HG03196 (cell line): Measurements from ENCODE around the gene RNF225.
"Not testable (repeated sequence)": the region's sequence is repeated elsewhere in the genome, so short reads cannot be mapped to it uniquely, and the experiment has no call there.

Experiments used
- ATAC-seq: cut with Tn5 transposase; IDR thresholded peaks from one replicate; pipeline ENCODE4 v1.9.1; 2021; ENCODE audit not compliant: unreplicated experiment

RNF225 gene

DNA sequence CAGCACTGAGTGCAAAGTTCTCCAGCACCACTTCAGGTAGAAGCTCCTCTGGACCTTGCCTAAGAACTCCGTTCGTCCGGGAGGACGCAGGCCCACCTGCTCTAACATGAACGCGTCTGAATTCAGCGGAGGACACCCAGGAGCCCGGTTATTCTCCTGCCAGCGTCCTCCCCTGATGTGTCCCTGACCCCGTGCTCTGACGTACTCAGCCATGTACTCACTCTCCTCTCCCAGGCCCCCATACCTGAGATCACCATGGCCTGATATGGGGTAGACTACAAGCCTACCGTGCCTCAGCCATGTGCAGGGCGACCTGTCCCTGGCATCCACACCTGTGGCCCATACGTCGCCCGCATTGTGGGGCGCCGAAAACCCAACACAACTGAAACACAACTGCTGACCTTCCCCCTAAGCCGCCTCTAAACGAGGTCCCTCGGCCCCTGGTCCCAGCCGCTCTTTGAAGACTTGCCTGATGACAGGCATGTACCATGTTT, 12.2 kb downstream of the RNF225 start:
- no peak for ATAC-seq

DNA sequence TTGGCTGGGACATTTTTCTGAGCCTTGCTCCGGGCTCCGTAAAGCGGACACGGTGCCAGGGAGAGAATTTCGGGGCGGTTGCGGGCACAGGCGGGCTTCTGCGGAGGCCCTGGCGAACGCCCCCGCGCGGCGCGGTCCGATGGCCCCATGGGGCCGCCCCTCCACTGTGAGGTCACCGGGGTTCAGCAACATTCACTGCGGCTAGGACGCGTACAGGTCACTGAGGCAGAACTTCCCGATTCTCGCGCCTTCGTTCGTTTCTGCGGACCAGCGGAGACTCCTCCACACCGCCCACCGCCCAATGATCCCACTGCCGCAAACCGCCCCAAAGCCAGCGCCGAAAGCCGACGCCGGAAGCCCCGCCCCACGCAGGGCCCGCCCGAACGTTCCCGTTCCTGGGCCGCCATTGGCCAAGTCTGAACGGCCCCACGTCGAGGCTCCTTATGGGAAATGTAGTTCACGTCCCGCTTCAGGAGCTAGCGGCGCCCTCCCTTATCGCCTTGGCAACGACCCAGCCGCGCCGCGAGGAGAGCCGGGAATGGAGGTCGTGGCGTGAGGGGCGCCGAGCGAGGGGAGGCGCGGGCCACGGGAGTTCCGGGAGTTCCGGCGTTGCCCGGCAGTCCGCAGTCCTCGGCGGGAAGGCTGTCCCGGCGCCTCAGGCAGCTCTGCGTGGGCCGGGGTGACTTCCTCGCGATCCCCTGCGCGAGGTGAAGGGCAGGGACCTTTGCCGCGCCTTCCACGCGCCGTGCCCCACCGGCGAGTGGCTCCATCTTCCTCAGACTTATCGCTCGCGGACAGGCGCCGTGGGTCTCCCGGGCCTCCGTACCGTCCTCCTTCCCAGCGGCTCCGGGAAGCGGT, 12.9 kb downstream of the RNF225 start, which contains the start of gene ZNF584:
TSS of gene ZNF584 (plus strand) at position 498 of the 858 bp plus-strand sequence. CDS start 499 bp downstream, outside the sequence.
- ATAC-seq: peak; percentile 90

DNA sequence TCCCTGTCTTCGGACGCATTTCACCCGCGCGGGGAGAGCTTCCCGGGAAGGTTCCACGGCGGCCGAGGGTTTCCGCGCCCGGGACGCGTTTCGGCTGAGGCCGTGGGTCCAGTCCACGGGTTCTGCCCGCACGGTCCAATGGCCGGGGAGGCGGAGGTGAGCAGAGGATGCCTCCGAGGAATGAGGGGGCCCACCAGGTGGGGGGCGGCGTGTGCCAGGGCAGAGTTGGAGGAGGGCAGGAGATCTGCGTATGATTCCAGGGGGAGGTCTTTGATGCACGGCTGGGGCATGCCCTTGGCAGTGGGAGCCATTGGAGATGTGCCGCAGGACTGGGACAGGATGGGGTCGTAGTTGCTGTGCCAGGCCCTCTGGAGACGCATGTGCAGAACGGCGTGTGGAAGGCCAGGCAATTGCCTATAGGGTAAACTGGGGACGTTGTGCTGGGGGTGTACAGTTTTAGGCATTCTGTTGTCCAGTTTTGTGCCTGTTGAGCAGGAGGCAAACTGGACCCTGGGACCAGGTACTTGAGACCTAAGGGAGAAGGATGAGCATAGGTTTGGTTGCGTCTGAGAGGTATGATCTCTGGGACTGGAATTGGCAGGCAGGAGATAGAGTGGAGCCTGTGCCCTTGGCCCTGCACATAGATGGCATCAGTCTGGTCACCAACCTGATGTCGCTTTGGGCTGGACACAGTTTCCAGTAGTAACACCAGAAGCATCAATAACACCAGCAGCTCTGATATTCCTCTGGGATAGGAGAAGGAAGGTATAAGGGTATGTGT, 13.7 kb downstream of the RNF225 start:
- ATAC-seq: peak; percentile 18

DNA sequence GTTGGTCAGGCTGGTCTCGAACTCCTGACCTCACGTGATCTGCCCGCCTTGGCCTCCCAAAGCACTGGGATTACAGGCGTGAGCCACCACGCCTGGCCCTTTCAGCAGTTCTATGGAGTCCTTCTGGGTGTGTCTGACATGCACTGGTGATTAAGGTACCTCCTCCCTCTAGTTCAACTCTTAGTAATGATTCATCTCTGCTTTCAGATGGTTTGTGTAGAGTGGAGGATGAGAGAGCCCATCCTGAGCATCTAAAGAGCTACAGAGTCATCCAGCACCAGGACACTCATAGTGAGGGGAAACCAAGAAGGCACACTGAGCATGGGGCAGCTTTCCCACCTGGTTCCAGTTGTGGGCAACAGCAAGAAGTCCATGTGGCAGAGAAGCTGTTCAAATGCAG, 21.1 kb downstream of the RNF225 start:
- no peak for ATAC-seq

DNA sequence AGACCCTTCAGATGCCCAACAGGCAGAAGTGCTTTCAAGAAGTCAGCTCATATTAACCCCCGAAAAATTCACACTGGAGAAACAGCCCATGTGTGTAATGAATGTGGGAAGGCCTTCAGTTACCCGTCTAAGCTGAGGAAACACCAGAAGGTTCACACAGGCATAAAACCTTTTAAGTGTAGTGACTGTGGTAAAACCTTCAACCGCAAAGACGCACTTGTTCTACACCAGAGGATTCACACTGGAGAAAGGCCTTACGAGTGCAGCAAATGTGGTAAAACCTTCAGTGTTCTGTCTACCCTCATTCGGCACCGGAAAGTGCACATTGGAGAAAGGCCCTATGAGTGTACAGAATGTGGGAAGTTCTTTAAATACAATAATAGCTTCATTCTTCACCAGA, 21.6 kb downstream of the RNF225 start:
- no peak for ATAC-seq

DNA sequence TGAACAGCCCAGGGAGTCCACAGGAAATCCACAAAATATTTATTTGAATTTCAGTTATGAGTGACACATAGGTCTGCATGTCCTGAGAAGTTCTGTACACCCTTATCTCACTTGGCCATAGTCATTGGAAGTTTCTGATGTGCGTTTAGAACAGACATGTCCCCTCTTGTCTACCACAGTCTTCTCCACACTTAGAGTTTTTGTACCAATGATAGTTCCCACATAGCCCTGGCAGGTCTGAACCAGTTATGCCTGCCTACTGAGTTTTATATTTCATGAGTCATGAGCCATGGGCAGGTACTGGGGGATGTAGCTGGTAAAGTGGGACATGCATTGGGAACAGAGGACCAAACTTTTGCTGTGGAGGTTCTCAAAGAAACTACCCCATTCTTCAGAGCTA, 33.2 kb downstream of the RNF225 start:
- ATAC-seq: no peak

DNA sequence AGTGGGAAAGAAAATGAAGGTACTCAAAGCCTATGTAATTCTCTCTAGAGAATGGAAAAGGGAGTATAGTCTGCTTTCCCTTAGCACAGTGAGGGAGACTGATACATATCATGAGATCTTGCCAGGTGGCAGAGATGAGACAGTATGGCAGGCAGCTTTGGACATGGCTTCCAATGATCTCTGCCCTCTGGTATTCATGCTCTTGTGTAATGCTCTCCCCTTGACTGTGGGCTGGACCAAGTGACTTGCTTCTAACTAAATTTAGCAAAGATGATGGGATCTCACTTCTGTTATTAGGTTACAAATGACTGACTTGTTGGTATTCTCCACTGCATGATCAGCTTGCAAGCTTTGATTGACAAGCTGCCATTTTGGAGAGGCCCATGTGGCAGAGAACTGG, 34.3 kb downstream of the RNF225 start:
- no peak for ATAC-seq

DNA sequence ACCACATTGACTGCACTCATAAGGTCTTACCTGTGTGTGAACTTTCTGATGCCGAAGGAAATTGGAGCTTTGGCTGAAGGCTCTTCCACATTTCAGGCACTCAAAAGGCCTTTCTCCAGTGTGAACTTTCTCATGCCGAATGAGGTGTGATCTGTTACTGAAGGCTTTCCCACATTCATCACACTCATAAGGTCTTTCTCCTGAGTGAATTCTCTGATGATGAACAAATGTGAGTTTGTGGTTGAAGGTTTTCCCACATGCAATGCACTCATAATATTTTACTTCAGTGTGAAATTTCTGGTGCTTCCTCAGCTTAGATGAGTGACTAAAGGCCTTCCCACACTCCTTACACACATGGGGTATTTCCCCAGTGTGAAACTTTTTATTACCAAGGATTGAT, 38.8 kb downstream of the RNF225 start:
- no peak for ATAC-seq

DNA sequence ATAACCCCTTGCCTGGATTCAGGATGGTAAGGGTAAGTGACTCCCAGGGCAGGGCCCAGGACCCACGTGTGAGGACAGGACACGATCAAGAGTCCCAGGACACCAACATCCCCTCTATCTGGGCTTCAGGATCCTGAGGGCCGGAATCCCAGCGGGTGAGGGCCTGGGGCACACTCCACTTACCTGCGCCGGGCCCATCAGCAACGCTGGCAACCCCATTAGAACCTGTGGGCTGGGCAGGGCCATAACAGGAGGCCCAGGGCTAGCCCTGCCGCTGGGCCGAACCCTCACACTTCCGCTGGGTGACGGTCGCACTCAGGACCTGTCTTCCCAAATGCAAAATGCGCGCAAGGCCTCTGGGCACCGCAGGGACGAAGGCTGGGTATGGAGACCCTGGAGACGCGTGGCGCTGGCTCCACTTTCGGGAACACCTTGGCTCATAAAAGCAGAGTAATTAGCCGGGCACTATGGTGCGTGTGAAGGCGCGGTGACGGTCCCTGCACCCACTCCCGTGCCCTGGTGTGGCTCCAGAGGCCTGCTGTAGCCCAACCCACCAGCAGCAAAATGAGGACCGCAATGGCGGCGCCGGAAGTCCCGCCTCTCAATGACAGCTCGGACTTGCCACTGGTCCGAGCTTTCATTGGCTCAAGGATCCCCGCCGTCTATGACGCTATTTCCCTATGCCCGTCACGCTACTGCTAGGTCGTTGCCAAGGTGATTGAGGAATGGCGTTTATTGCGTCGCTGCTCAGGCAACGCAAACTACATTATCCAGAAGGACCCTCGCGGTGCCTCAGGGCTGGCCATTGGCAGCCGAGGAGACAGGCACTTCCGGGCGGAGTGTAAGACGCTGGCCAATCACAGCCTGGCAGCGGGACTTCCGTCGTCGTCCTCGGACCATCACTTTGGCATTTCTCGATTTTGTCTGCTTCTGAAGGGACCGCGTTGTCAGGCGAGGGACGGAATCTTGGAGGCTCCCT, 44.4 kb downstream of the RNF225 start, which contains the start of gene ZNF132:
TSS of gene ZNF132 (minus strand) at position 578 of the 979 bp plus-strand sequence. CDS start at position 246, 332 bp downstream.
- peak; percentile 96 for ATAC-seq

DNA sequence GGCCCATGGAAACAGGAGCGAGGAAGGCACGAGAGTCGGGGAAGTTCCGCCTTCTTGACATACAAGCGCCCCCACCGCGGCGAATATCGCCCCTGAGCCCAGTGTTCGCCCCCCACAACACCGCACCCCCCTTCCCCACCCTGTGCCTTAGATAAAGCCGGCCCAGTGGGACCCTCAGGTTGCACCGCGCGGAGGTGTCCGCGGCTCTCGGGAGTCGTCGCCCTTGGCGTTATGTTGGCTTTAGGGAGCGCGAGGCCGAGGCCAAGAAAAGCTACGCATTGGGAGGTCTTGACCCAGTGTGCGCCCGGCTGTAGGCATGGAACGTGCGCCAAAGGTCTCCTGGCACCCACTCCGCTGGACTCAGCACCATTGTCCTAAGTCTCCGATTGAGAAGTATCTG, 45.1 kb downstream of the RNF225 start:
- ATAC-seq: no peak

DNA sequence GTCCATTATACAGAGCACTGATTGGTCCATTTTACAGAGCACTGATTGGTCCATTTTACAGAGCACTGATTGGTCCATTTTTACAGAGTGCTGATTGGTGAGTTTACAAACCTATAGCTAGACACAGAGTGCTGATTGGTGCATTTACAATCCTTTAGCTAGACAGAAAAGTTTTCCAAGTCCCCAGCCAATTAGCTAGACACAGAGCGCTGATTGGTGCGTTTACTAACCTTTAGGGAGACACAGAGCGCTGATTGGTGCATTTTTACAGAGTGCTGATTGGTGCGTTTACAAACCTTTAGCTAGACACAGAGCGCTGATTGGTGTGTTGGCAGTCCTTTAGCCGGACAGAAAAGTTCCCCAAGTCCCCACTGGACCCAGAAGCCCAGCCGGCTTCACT, 47.5 kb downstream of the RNF225 start:
- not testable (repeated sequence) for ATAC-seq
